Effector CD8-positive, alpha-beta T cell (primary cell): Measurements from ENCODE around the gene SBF2.
"Not testable (repeated sequence)": the region's sequence is repeated elsewhere in the genome, so short reads cannot be mapped to it uniquely, and the experiment has no call there.

Experiments used
- DNase-seq: peaks from one replicate; lab custom pipeline; 2025; lab: John Stamatoyannopoulos, UW

The SBF2 gene

DNA sequence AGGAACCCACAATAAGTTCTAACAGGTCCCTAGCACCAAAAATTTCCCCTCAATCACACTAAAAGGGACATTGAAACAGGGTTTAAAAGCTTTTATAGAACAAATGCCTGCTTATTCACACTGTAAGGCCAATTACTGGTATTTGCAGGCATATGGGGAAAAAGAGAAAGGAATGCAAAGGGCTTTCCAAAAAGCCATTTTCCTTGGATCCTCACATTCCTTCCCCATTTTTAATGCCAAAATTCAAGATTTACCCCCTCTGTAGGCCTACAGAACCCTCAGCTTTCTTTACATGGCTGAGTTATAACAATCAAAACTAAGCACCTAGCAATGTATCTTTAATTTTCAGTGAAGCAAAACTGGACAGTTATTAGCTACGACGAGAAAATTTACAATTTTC lies 102.0 kb downstream of the SBF2 start:
- DNase-seq: no peak

DNA sequence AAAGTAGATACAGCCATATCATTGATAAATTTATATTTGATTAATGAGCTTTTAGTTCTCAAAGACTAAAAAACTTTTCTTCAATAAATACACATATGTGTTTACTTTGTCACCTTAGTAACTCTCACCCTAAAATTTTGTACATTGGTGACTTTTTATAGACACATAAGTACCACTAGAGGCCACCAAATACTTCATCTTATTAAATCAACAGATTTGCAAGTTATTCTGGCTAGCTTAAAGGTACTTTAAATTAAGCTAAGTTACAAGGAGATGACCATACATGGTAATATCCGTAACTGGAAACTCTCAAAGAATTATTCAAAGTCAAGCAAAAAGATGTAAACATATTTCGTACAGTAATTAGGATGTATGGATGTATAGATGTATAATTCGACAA lies 112.2 kb downstream of the SBF2 start:
- no peak for DNase-seq

DNA sequence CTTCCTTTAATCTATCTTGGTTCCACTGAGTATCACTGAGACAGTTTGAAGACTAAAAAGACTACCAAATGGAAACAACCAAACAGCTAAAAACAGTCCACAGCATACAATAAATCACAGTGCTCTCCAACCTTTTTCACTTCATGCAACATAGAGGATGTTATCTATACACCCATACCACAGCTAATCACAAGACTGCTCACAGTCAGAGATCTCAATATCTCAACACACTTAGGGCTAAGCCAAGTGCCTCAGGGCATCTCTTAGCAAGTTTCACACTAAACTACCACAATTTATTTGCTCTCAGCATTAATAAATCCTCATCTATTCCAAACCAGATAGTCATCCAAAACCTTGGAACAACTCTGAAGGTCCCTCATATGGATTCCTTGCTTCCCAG lies 129.4 kb downstream of the SBF2 start:
- DNase-seq: no peak

DNA sequence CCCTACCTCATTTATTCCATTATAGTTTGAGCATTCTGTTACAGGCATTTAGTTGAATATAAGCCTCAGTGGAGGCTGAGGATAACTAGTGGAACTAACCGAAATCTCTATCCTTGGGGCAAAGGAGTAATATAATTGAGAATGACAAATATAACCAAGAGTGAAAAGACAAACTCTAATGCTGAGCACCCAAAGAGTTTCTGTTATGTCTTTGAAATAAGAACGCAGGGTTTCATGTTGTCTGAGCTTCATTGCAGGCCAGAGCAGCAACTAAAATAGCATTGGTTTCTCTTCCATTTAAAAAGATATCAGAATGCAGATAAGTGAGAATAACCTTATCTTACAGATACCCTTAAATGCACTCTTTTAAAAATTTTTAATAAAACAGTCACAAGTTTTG lies 131.8 kb downstream of the SBF2 start:
- no peak for DNase-seq

DNA sequence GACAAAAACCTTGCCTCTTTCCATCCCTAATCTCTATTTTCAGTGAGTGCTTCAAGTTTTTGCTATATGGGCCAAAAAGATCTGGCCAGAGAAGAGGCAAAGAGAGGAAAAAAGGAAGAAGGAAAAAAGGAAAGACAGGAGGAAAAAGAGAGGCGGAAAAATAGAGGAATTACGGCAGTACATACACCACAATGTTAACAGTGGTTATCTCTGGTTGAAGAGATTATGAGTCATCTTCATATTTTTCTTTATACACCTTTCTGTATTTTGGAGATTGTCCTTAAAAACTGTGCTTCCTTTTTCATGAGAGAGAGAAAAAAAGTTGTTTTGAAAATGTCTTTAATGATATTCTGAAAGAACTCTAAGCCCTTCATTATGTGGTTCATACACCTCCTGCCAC lies 133.7 kb downstream of the SBF2 start:
- no peak for DNase-seq

DNA sequence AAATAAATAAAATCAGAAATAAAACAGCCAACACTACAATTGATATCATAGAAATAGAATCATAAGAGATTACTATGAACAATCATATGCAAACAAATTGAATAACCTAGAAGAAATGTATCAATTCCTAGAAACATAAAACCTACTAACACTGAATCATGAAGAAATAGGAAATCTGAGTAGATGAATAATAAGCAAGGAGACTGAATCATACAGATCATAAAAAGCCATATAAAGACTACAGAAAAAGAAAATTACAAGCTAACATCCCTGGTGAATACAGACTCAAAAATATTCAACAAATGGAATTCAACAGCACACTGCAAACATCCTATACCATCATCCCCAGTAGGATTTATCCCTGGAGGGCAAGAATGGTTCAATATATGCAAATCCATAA lies 135.6 kb downstream of the SBF2 start:
- no peak for DNase-seq

DNA sequence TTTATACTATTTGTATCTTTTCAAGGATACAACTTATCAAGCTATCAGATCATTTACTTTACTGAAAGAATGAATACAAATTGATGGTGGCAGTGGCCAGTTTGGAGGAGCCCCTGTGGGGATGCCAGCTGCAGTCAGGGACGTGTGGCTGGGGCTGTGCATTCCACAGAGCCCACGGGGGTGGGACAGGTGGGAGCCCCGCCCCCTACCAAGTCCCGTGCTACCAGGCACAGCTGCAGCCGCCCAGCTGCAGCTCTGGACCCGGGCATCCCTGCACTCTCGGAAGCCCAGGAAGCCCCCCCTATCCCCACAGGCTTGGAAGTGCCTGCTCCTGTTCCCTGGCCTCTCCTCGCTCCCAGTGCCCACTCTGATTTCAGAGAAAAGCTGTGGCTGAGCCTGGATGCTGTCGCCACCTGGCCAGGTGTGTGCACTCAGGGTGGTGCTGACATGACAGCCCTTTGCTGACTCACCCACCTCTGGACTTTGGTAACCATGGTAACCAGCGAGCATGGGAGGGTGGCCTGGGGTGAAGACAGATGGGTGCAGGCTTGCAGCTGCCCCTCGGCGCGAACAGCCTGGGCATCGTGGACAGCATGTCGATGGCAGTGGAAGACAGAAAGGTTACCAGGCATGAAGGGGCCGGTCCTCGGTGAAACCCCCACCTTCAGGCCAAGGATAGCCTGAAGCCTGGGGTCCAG lies 138.1 kb downstream of the SBF2 start:
- no peak for DNase-seq

DNA sequence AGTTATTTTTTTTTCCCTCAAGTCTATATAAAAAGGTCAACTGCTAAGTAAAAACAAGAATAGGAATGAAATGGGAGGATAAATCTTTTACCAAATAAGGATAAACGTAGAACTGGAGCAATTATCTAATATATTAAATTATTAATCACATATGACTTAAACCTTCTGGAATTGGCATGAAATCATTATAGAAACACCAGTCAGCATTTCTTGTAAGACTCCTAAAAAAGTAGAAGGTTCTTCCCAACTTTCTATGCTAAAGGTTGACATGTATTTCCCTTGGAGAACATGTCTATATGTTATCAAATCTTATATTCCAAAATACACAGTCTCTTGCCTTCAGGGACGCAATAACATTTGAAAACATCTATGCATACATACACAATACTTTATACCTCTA lies 143.2 kb downstream of the SBF2 start:
- DNase-seq: no peak

DNA sequence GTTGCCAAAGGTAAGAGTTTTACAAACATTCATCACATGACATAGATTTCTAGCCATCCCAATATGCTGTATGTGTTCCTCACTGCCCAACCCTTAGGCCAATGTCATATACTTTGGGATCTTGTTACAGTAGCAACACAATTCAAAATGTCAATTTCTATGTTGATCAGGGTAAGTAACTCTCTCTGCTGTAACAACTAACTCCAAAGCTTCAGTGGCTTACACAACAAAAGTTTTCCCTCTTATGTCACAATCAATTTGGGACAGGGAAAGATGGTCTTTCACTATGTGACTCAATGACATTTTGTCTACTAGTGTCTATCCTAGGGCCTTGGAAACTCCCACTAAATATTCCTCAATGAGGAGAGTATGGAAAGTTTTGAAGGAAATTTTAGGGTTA lies 144.5 kb downstream of the SBF2 start:
- no peak for DNase-seq

DNA sequence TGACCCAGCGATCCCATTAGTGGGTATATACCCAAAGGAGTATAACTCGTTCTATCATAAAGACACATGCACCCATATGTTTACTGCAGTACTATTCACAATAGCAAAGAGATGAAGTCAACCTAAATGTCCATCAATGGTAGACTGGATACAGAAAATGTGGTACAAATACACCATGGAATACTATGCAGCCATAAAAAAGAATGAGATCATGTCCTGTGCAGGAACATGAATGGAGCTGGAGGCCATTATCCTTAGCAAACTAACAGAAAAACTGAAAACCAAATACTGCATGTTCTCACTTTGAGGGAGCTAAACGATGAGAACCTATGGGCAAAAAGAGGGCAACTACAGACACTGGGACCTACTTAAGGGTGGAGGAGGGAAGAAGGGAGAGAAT lies 146.8 kb downstream of the SBF2 start:
- no peak for DNase-seq

DNA sequence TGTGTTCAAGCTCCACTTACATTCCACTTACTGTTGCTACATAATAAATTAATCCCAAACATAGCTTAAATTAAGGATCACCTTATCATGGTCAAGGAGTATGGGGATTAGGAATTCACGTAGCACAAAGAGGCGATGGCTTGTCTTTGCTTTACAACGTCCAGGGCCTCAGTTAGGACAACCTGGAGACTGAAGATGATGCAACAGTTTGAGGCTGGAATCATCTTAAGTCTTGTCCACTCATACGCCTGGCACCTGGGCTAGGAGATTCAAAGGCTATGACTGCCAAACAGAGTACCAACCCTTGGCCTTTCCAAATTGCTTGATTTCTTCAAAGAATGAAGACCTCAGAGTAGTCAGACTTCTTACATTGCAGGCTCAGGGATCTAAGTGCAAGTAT lies 149.1 kb downstream of the SBF2 start:
- DNase-seq: no peak

DNA sequence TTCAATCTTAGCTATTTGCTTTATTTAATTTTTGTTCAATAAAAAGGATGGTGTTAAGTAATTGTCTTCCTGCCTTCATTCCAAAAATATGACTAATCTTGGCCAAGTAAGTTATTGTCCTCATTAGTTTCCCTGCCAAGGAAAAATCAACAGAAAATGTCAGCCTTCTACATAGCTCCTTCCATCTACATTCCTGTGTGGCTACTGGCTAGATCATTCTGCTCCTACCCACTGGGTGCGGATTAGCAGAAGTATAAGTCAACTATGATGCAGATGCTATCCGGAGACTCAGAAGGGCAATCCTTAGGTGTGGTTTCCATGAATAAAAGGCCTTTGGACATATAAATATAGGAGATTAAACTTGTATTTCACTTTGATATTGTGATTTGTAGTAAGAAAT lies 154.4 kb downstream of the SBF2 start:
- no peak for DNase-seq

DNA sequence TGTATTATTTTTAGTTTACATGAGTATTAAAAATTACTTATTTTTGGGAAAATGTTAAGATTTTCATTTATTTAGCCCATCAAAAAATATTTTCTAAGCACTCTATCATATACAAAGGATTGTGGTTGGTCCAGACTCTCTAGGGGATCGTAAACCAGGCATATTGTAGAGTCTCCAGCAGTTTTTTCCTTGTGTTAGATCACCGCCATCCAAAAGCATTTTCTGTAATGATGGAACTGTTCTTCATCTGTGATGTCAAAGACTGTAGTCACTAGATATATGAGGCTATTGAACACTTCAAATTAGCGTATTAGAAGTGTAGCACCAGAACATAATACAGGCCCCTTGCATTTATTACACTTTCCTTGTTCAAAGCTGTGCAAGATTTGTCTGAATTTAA lies 154.9 kb downstream of the SBF2 start:
- DNase-seq: no peak

DNA sequence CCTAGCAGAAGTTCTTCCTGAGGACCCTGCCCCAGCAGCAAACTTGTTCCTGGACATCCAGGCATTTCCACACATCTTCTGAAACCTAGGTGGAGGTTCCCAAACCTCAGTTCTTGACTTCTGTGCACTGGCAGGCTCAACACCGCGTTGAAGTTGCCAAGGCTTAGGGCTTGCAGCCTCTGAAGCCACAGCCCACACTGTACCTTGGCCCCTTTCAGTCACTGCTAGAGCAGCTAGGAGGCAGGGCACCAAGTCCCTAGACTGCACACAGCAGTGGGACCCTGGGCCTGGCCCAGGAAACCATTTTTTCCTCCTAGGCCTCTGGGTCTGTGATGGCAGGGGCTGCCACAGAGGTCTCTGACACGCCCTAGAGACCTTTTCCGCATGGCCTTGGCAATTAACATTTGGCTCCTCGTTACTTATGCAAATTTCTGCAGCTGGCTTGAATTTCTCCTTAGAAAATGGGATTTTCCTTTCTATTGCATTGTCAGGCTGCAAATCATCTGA lies 159.0 kb downstream of the SBF2 start:
- DNase-seq: no peak

DNA sequence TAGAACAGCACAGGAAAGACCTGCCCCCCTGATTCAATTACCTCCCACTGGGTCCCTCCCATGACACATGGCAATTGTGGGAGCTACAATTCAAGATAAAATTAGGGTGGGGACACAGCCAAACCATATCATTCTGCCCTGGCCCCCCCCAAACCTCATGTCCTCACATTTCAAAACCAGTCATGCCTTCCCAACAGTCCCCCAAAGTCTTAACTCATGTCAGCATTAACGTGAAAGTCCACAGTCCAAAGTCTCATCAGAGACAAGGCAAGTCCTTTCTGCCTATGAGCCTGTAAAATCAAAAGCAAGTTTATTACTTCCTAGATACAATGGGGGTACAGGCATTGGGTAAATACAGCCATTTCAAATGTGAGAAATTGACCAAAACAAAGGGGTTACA lies 159.8 kb downstream of the SBF2 start:
- DNase-seq: not testable (repeated sequence)

DNA sequence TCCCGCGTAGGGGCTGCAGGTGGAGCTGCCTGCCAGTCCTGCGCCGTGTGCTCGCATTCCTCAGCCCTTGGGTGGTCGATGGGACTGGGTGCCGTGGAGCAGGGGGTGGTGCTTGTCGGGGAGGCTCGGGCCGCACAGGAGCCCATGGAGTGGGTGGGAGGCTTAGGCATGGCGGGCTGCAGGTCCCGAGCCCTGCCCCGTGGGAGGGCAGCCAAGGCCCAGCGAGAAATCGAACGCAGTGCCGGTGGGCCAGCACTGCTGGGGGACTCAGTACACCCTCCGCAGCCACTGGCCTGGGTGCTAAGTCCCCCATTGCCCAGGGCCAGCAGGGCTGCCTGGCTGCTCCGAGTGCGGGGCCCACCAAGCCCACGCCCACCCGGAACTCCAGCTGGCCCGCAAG lies 160.8 kb downstream of the SBF2 start:
- DNase-seq: not testable (repeated sequence)

DNA sequence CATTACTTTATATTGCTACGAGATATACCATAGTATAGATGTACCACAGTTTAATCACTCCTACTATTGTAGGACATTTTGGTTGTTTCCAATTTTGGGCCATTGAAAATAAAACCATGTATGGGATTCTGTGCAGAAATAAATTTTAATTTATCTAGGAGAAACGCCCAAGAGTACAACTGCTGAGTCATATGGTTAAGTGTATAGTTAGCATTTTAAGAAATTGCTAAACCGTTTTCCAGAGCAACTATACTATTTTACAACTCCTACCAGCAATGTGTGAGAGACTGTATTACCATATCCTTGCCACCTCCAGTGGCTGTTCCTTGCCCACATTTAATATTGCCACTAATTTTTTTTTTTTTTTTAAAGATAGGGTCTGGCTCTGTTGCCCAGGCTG lies 163.1 kb downstream of the SBF2 start:
- no peak for DNase-seq

DNA sequence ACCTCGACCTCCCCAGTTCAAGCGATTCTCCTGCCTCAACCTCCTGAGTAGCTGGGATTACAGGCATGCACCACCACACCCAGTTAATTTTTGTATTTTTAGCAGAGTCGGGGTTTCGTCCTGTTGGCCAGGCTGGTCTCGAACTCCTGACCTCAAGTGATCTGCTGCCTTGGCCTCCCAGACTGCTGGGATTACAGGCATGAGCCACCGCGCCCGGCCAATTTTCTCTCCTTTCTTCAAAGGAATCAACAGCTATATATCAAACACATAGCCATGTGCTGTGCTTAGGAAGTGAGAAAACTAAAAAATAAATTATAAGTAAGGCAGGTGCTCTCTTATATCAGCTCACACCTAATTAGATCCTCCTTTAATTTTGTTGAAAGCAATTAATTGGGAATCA lies 164.8 kb downstream of the SBF2 start:
- not testable (repeated sequence) for DNase-seq

DNA sequence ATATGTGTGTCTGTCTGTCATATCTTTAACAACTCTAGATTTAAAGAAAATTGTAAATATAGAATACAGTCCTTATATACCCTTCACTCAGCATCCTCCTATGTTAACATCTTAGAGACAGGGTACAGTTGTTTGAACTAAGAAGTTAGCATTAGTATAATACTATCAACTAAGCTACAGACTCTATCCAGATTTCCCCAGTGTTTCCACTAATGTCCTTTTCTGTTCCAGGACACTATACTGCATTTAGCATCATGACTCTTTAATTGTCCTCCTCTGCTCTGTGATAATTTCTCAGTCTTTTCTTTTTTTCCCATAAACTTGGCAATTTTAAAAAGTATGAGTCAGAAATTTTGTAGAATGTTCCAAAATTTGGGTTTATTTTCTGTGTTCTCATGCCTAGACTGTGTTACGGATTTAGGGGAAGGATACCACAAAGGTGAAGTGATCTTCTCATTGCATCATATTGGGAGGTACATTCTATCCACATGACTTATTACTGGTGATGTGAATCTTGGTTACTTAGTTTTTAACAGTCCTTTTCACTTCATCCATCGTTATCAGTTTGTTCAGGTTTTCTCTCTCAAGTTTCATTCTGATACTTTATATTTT lies 168.4 kb downstream of the SBF2 start:
- no peak for DNase-seq

DNA sequence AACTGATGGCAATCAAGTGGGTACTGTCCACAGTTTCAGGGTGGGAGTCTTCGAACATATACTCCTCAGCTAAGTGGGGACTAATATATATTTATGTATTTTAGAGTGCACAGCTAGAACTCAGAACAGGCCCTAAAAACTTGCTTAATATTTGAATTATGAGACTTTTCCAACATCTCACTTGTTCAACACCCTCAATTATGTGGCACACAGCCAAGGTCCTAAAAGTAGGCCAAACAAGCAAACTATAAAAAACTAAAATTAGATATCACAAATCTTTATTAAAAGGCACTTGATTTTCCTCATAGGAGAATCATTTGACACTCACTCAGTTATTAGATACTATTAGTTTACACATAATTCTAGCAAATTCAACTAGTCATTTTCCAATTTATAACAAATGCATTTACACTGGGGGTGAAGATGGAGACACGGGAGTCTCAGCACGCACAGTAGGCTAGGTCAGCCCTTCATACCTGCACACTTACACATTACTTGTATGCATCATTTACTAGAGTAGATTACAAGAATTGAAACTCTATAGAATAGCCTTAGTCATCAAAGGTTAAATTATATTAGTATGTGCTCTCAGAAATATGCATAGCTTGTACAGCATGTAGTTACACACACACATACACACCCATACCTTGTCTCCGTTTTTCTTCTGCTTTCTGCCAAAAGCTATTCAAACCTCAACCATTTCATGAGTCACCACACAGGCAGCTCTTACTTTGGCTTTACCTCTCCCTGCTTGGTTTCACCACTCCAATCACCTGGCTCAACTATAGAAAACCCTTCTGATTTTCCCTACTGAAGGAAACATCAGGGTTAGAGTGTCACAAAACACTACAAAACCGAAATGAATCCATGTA lies 171.5 kb downstream of the SBF2 start:
- DNase-seq: no peak

DNA sequence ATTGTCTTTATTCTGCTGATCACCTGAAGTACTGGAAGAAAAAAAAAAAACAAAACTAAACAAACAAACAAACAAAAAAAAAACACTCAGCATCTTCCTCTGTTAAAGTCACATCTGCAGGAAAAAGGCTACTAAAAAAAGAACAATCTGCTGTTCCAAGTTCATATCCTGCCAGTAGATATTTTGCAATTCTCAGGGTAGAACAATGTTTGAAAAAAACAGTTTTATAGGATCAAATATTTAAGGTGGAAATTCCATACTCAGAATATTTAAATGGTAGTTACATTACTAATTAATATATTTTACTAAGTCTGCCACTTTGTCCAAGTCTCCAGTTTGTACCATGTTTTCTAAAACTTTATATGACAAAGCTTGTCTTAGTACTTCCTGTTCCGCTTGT lies 175.2 kb downstream of the SBF2 start:
- no peak for DNase-seq

DNA sequence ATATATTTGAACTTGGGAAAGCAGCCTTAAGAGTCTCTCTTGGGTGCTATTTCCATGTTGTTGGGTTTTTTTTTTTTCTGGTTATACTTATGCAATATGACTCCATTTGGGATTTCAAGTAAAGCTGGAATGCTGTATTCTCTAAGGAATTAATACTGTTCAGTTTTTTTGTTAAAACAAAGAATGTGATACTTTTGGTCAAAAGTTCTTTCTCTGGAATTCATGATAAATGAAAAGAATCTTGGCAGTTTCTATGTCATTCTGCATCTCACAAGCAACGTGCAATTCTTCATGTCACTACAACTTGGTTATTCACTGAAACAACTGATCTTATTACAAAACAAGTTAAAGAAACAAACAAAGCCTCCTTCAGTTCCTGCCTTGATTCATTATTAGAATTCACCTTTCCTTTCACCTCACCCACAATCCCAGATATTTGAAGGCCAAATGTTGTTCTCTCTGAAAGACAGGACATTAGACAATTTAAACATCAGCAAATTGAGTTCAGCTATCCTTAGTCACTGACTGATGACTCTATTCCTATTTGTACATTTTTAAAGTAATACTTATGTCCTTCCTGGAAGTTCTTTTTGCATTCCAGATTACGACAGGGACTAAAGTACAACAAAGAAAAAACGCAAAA lies 176.2 kb downstream of the SBF2 start:
- no peak for DNase-seq
